ENCODE data around the gene ACSS2. TPM values are rescaled to one million over a fixed set of nuclear protein-coding genes. Genes with fewer than 3 reads are reported as not detected.

The ACSS2 gene
- total RNA-seq: 156 TPM
- long read RNA-seq, transcript ACSS2-202 (18 exons, 3,065 nt): minor isoform, 24 of 195 reads
- long read RNA-seq, transcript ACSS2-201 (19 exons, 2,925 nt): major isoform, 103 of 195 reads
- long read RNA-seq, partial matches to known transcripts: 44 of 195 reads
- long read RNA-seq, other reads (novel, unspliced or antisense): 22 of 195 reads

DNA sequence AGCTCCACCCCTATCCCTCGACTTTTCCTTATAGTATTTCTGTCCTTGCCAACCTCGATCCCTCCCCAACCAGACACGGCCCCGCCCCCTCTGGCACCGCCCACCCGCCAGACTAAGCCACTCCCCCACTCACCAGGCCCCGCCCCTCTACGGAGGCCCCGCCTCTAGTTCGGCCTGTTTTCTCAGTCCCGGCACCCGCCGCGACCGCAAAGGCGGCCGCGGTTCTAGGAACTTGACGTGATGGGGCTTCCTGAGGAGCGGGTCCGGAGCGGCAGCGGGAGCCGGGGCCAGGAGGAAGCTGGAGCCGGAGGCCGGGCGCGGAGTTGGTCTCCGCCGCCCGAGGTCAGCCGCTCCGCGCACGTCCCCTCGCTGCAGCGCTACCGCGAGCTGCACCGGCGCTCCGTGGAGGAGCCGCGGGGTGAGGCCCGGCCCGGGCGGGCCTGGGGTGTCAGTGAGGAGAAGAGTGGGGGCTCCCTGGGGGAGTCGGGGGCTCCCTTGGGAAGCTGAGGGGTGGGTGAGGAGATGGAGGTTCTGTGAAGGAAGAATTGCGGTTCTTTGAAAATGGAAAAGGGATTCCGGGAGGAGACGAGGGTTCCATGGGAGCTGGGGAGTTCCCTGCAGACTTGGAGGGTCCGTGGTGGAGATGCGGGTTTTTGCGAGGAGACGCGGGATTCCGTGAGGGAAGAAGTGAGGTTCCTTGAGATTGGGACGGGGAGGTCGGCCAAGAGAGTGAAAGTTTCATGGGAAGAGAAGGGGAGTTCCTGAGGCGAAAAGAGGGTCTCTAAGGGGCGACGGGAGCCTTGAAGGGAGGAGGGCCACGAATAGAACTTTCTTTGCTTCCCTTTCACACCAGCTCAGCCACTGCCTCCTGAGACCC lies at the start of gene ACSS2:
Gene ACSS2 (plus strand): TSS at position 207 of the 877 bp plus-strand sequence. CDS start 34 bp downstream, at position 241.
- DNase-seq: peak; percentile 99
- intact Hi-C loops (cut with micrococcal nuclease): no loop called here

GRCh38 chr20:34829191-34829590 lies 47.2 kb upstream of the ACSS2 start:
- DNase-seq (no peak), ATAC-seq (no peak)
- intact Hi-C loops (cut with micrococcal nuclease): no loop called here

More for the DNA sequence above, at the start of gene ACSS2:
- peak; percentile 84 for ATAC-seq

DNA sequence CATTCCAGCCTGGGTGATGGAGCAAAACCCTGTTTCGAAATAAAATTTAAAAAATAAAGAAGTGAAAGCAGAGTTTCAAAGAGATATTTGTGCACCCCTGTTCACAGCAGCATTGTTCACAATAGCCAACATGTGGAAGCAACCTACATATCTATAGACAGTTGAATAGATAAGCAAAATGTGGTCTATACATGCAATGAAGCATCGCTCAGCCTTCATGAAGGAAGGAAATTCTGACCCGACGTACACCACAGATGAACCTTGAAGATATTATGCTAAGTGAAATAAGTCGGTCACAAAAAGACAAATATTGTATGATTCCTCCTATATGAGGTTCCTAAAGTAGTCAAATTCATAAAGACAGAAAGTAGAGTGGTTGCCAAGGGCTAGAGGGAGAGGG lies 44.5 kb upstream of the ACSS2 start:
- intact Hi-C loops (cut with micrococcal nuclease): no loop called here
- DNase-seq (no peak), ATAC-seq (no peak)

DNA sequence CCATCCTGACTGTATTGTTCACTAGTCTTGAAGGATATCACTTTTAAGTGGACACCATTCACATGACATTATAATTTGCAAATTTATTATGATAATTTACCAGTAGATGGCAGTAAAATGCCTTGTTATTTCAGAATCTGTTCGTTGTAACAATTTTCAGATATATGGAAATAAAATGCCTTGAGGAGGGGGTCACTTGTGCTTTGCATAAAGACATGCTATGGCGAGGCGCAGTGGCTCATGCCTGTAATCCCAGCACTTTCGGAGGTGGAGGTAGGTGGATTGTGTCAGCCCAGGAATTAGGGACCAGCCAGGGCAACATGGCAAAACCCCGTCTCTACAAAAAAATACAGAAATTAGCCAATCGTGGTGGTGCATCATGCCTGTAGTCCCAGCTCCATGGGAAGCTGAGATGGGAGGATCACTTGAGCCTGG lies 41.9 kb upstream of the ACSS2 start:
- intact Hi-C loops (cut with micrococcal nuclease): no loop called here
- ATAC-seq: peak; percentile 26
- no peak for DNase-seq

GRCh38 chr20:34842143-34842542 lies 34.3 kb upstream of the ACSS2 start:
- no peak for ATAC-seq
- no peak for DNase-seq
- intact Hi-C loops (cut with micrococcal nuclease): no loop called here

DNA sequence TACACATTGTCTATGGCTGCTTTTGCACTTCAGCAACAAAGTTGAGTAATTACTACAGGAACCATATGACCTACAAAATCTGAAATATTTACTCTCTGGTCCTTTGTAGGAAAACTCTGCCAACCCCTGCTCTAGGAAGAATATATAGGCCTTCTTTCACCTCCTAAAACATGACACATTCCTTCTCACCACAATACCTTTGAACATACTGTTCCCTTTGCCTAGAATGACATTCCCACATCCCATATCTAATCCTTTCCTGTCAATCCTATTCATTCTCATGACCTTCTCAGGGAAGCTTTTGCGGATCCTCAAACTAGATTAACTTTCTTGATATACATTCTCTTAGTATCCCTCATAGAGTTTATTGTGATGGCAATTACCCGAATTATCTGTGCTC lies 33.0 kb upstream of the ACSS2 start:
- no peak for ATAC-seq
- intact Hi-C loops (cut with micrococcal nuclease): no loop called here
- no peak for DNase-seq

DNA sequence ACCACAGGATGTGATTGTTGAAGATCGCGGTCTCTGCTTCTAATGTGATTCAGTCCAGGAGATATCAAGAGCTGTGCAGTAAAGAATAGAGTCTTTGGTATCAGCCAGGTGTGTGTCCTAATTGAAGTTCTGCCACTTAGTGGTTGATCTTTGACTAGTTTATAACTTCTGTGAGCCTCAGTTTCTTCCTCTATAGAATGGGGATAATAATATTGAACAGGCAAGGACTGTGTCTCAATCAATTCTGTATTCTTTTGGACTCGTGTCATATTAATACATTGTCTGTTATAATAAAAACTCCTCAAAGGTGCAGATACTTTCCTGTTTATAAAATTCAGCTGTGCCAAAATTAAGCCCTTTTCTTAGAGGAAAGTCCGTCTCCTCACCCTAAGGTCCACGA lies 27.8 kb upstream of the ACSS2 start:
- intact Hi-C loops (cut with micrococcal nuclease): no loop called here
- no peak for ATAC-seq
- no peak for DNase-seq

- DNase-seq (no peak), ATAC-seq (no peak)
- intact Hi-C loops (cut with micrococcal nuclease): no loop called here
Observed at GRCh38 chr20:34849778-34850177, 26.6 kb upstream of the ACSS2 start.

DNA sequence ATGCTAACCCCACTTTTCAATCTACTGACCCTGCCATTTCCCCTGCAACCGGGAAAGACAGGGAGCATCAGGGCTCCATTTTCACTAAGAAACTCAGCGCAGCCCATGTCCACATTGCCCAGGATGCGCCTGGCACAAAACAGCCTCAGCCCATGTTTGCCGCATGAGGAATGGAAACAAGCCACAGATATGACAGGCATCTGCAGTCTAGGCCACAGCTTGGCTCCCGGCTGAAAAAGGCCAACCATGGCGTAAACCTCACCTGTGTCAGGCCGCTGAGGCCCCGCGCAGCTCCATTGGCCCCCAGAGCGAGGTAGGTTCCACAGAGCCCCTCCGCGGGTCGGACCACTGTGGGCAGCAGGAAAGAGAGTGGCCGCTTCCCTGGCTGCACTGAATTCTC lies 25.4 kb upstream of the ACSS2 start:
- no peak for ATAC-seq
- intact Hi-C loops (cut with micrococcal nuclease): no loop called here

DNA sequence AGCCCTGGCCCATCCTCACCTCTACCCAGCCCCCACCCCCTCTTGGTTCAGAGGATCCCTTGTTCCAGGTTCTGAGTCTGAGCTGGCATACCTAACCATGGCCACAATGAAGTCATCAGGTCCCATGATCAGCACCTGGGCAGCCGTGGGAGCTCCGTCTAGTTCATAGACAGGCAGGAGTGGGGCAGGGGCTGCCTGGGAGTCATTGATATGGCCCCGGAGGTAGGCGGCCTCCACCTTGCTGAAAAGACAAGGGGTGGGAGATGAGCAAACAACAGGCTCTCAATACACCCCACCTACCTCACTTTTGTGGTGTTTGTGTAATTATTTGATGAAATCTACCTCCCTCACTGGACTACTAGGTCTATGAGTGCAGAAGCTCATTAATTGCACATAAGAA lies 24.1 kb upstream of the ACSS2 start:
- intact Hi-C loops (cut with micrococcal nuclease): no loop called here
- ATAC-seq: no peak
- DNase-seq: no peak

More for the DNA sequence above, 25.4 kb upstream of the ACSS2 start:
- no peak for DNase-seq

- DNase-seq: no peak
- ATAC-seq: no peak
- intact Hi-C loops (cut with micrococcal nuclease): no loop called here
Observed at GRCh38 chr20:34859367-34859766, 17.0 kb upstream of the ACSS2 start.

DNA sequence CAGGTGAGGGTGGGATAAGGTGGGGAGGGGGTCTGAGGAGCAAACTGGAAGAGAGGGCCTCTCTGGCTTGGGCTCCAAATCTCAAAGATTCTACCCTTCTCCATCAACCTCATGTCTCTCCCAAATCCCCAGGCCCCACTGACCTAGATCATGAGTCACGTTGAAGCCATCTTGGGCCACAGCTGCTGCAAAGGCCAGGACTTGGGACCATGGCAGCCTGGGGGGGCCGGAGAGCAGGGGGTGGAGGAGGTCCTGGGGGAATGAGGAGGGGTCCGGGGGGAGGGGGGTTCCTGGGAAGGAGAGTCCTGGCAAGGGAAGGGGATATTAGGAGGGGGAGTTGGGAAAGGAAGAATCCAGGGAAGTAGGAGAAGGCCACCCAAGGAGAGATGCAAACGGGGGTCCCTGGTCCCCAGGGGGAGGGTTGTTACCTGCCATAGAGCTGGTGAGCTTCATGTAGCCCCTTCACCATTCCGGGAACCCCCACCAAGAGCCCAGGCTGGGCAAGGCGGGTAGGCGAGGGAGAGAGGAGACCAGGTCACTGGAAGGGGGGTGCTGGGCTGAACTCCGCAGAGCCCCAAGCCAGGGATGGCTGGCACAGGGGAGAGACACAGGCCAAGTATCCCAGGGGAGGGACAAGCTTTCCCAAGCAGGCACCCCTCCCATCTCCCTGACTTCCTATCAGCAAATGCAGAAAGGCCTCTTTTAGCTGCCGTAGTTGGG lies 16.4 kb upstream of the ACSS2 start:
- DNase-seq (no peak), ATAC-seq (no peak)
- intact Hi-C loops (cut with micrococcal nuclease): no loop called here

GRCh38 chr20:34861386-34862084 lies 14.9 kb upstream of the ACSS2 start:
- intact Hi-C loops (cut with micrococcal nuclease): no loop called here
- ATAC-seq (no peak), DNase-seq (no peak)

DNA sequence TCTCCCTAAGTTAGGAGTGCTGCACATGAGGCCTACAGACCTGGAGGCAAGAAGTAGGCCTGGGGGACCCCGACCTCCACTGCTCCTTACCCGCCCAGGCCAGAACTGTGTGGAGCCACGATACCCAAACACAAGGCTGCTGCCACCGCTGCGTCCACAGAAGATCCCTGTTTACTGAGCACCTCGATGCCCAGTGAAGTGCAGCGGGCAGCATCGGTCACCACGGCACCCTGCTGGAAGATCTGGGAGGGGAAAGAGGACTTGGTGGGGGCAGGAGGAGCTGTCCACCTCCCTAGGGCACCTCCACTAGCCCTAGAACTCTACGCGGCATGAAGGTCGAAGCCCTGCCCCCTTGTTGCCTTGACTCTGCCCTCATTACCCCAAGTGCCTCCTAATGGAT lies 13.7 kb upstream of the ACSS2 start:
- intact Hi-C loops (cut with micrococcal nuclease): no loop called here
- ATAC-seq (no peak), DNase-seq (no peak)

DNA sequence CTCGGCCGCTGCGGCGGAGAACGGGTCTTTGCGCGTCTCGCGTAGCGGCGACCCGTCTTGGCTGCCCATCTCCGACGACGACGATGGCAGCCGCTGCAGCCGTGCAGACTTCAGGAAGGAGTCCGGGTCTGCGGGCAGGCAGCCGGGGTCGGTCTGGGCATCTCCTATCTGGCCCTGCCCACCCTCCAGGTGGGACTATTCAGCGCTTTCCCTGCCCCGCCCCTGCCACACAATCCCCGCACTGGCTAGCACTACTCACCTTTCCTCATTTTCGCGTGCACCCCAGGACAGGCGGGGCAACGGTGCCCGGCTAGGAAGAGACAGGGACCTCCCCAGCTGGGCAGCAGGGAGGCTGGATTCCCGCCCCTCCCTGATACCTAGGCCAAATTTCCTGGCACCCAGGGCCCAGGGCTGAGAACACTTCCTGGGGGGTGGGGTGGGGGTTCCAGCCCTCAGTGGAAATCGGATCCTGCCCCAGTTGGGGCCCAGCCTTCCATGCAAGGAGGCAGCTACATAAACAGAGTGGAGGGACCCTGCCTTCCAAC lies 12.9 kb upstream of the ACSS2 start:
- ATAC-seq (peak; percentile 16), DNase-seq (no peak)
- intact Hi-C loops (cut with micrococcal nuclease): no loop called here

- intact Hi-C loops (cut with micrococcal nuclease): no loop called here
- ATAC-seq: no peak
- no peak for DNase-seq
Observed at GRCh38 chr20:34864216-34864615, 12.2 kb upstream of the ACSS2 start.

GRCh38 chr20:34871320-34871926 lies 5.0 kb upstream of the ACSS2 start:
- ATAC-seq (no peak), DNase-seq (no peak)
- intact Hi-C loops (cut with micrococcal nuclease): no loop called here

DNA sequence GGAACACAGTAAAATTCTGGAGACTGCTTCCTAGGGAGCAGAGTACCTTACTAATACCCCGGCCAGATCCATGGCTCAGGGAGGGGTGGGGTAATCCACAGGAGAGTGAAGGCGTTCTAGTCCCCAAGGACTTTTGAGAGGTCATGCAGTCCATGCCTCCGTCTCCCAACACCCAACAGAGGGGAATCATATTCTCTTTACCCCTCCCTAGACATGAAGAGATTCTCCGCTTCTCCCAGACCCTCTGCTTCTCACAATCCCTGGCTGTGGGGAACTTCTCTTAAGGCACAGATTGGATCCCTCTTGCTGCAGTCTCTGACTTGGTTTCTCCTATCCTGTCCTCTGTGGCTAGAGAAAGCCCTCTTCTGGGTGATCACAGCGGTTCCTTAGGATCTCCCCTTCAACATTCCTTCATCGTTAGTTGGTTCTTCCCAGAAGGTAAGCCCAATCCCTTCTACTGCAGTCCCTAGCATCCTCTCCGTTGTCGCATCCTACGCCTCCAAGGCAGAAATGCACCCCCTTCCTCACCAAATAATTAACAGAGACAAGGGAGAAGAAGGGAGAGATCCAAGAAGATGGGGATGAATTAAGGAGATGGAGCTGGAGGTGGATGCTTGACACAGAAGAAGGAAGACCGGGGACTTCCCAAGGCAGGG lies 4.3 kb upstream of the ACSS2 start:
- intact Hi-C loops (cut with micrococcal nuclease): no loop called here
- DNase-seq (no peak), ATAC-seq (no peak)
